Fibroblast of lung (primary cell): ENCODE results near the gene SURF2.

Experiments
- EZH2 ChIP-seq: IDR thresholded peaks from 2 replicates; pipeline ENCODE4 v1.5.1; 2012; ENCODE audit warnings: low read length, control low read depth, mild to moderate bottlenecking; ENCODE audit errors: missing control alignments
- TF ChIP-seq, protein P1 (sequence below), 2 donors: IDR thresholded peaks in 1 of 2; conservative IDR thresholded peaks in 1 of 2; 1 replicate in 1 of 2; 2 replicates in 1 of 2; pipeline ENCODE4 v1.5.1; 2011 to 2012; ENCODE audit warnings: low read length in 2 of 2, control low read depth in 1 of 2, inconsistent platforms in 1 of 2, low read depth in 1 of 2, mild to moderate bottlenecking in 1 of 2

DNA sequence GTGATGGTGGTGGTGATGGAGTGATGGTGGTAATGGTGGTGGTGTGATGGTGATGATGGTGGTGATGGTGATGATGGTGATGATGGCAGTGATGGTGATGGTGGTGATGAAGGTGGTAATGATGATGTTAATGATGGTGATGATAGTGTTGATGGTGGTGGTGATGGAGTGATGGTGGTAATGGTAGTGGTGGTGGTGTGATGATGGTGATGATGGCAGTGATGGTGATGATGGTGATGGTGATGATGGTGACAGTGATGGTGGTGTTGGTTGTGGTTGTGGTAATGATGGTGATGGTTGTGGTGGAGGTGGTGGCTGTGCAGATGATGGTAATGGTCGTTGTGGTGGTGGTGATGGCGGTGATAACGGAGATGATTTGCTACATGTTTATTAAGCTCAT, 27.1 kb downstream of the SURF2 start:
- TF ChIP-seq EZH2, result no peak
- TF ChIP-seq, protein P1, sequence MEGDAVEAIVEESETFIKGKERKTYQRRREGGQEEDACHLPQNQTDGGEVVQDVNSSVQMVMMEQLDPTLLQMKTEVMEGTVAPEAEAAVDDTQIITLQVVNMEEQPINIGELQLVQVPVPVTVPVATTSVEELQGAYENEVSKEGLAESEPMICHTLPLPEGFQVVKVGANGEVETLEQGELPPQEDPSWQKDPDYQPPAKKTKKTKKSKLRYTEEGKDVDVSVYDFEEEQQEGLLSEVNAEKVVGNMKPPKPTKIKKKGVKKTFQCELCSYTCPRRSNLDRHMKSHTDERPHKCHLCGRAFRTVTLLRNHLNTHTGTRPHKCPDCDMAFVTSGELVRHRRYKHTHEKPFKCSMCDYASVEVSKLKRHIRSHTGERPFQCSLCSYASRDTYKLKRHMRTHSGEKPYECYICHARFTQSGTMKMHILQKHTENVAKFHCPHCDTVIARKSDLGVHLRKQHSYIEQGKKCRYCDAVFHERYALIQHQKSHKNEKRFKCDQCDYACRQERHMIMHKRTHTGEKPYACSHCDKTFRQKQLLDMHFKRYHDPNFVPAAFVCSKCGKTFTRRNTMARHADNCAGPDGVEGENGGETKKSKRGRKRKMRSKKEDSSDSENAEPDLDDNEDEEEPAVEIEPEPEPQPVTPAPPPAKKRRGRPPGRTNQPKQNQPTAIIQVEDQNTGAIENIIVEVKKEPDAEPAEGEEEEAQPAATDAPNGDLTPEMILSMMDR (conservative IDR thresholded peaks at IDR 0.05 in 1 of 2, IDR thresholded peaks at IDR 0.05 in 1 of 2; ENCODE audit: low read depth in 1 of 2, low read length in 2 of 2), result no peak
